GM21360 (cell line): ENCODE results near the gene RPLP2.

ENCODE experiments used
- ATAC-seq: cut with Tn5 transposase; IDR thresholded peaks from one replicate; pipeline ENCODE4 v1.9.1; 2021; ENCODE audit warnings: mild to moderate bottlenecking, moderate library complexity; ENCODE audit not compliant: unreplicated experiment

RPLP2 gene

DNA sequence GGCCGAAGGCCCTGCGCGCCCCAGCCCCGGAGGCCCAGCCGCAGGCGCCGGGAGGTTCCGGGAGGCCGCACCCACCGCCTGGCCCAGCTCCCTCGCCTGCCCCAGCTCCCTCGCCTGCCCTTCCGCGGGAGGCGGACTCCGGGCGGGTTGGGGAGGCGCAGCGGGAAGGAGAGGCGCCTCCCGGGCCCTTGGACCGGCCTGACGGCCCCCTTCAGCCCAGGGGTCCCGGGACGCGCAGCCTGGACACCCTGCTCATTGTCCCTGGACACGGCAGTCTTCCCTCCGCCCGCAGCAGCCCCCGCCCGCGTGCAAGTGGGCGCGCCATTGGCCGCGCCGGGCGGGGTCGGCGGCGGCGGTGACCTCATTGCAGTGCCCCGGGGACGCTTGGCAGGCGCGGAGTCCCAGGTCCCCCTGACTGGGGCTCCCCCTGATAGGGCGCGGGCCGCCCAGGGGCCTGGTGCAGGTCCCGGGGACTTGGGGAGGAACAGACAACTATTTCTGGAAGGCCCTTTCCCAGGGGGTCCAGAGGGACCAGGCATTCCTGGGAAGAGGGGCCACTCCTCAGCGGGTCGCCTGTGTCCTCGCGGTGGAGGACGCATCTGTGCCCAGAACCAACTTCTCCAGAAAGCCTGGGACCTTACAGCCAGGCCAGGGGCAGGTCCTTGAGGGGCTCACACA lies 23.5 kb downstream of the RPLP2 start:
- no peak for ATAC-seq

DNA sequence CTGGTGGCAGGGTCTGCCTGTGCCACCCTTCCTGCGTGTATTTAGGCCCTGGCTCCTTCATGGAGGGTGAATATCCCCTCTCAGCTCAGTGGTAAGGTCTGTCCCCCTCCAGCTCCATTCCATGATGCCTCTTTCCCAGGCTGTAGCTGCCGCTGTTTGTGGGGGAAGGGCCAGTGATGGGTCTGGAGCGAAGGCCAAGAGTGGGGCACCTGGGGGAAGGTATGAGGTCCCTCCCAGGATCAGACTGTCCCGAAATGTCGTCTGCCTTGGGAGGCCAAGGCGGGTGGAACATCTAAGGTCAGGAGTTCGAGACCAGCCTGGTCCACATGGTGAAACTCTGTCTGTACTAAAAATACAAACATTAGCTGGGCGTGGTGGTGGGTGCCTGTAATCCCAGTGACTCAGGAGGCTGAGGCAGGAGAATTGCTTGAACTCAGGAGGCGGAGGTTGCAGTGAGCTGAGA lies 24.1 kb downstream of the RPLP2 start:
- ATAC-seq: no peak

DNA sequence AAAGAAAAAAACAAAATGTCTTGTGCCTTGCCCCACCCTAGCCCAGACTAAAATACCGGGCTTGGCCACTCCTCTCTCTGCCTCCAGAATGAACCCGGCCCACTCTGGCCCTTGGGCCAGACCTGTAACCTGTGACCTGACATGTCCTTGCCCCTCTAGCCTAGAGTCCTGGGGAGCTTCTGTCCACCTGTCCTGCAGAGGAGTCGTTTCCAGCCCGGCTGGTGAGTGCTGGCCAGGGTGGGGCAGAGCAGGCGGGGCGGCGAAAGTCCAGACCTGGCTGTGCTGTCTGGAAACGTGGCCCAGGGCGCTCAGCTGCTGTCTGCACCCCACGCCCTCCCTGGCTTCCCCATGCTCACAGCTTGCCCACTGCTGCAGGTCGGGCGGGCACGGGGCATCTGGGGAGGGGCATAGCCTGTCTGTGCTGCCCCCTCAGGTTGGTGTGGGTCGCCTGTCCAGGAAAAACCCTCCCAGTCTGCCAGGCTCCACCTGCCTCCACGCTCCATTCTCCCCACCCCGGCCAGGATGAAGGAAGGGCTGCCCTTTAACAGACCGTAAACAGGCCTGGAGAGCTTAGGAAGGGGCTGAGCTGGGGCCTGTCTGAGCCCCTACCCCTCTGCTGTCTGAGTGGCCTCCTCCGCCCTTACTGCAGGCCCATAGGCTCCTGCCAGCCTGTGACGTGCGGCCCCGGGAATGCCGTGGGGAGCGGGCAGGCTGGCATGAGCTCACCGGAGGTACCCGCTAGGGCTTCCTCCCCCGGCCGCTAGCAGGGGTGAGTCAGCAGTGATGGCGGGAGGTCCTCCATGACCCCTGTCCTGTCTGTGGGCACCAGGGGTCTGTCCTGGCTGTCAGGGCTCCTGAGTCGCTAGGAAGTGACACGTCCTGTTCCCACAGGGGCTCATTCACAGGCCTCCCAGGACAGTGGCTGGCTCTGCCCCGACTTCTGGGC lies 24.9 kb downstream of the RPLP2 start:
- ATAC-seq: no peak

DNA sequence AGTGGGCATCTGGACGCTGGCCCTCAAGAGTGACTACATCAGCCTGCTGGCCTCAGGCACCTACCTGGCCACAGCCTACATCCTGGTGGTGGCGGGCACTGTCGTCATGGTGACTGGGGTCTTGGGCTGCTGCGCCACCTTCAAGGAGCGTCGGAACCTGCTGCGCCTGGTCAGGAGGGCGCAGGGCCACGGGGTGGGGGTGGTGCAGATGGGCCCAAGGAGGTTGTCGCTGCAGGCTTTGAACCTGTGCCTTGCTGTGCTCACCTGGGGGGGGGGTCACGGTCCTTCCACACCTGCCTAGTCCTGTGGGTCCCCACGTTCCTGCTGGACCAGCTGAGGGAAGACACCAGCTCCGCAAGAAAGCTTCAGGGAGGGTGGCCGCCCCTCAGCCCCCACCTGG lies 26.5 kb downstream of the RPLP2 start:
- no peak for ATAC-seq

DNA sequence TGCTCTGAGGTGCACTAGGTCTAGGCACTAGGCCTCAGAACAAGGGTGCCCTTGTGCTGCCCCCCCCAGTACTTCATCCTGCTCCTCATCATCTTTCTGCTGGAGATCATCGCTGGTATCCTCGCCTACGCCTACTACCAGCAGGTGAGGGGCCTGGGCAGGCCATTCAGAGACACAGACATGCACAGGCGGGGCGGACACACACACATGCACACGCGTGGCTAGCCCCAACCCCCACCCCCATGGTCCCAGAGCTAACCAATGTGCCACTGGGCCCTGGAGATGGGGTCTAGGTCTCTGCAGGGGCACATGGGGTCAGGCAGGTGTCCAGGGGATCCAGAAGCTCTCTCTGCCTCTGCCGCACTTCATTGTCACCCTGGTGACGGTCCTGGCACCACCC lies 26.9 kb downstream of the RPLP2 start:
- ATAC-seq: no peak

DNA sequence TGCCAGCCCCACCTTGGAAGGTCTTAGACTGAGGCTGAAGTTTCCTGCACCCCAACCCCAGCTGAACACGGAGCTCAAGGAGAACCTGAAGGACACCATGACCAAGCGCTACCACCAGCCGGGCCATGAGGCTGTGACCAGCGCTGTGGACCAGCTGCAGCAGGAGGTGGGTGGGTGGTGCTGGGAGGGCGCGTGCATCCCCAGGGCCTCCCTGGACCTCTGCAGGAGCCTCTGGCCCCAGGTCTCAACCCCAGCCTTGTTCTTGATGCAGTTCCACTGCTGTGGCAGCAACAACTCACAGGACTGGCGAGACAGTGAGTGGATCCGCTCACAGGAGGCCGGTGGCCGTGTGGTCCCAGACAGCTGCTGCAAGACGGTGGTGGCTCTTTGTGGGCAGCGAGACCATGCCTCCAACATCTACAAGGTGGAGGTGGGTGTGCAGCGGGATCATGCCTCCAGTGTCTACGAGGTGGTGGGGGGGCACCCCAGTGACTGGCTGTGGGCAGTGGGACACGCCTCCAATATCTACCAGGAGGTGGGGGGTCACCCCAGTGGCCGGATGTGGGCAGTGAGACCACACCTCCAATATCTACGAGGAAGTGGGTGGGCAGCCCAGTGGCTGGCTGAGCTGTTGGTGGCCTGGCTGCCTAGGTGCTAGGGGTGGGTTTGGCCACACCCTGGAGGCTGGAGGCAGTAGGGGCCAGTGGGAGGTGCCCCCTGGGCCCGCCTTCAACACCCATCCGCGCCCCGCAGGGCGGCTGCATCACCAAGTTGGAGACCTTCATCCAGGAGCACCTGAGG lies 27.6 kb downstream of the RPLP2 start:
- no peak for ATAC-seq

DNA sequence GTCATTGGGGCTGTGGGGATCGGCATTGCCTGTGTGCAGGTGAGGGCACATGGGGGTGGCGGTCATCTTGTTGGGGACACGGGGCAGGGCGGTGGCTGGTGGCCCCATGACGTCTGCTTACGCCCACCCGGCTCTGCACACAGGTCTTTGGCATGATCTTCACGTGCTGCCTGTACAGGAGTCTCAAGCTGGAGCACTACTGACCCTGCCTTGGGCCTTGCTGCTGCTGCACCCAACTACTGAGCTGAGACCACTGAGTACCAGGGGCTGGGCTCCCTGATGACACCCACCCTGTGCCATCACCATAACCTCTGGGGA lies 28.2 kb downstream of the RPLP2 start:
- no peak for ATAC-seq

DNA sequence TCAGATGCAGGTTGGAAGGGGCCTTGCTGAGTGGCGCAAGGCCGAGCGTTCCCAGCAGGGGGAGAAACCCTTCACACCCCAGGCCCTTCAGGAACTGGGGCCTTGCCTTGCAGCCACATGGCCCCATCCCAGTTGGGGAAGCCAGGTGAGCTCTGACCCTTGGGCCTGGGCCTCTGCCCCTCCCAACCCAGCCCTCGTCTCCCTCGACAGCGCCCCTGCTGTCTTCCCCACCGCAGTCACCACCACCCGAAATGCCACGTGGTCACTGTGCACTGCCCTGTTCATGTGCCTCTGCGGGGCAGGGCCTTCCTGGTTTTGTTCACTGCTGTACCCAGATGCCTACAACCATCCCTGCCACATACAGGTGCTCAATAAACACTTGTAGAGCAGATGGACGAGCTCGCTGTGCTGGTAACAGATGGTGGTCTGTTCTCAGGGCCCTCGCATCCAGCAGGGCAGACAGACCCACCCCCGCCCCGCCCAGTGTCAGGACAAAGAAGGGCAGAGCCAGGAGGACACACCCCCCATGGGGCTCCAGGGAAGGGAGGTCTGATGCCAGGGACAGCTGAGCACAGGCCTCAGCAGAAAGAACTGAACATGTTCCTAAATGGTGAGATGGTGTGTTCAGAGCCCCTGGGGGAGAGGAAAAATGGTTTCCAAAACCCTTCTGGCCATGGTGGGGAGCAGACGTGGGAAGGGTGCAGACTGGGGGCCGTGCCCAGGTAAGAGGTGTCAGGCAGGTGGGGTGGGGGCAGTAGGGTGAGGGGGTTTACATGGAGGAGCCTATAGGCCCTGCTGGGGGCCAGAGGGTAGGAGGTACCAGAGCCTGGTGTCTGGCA lies 28.9 kb downstream of the RPLP2 start:
- ATAC-seq: no peak

DNA sequence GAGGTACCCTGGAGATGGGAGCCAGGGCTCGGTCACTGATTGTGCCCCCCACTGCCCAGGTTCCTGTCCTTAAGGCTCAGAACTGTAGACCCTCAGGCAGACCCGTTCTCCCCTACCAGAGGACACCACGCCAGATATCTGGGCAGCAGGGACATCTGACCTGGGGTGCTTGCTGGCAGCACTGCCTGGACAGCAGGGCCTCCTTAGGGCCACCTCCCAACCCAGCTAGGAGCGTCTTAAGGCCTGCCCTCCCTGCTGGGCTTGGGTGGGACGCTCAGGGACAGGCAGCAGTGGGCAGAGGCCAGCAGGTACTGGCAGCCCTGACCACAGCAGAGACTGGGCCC lies 29.5 kb downstream of the RPLP2 start:
- ATAC-seq: no peak

DNA sequence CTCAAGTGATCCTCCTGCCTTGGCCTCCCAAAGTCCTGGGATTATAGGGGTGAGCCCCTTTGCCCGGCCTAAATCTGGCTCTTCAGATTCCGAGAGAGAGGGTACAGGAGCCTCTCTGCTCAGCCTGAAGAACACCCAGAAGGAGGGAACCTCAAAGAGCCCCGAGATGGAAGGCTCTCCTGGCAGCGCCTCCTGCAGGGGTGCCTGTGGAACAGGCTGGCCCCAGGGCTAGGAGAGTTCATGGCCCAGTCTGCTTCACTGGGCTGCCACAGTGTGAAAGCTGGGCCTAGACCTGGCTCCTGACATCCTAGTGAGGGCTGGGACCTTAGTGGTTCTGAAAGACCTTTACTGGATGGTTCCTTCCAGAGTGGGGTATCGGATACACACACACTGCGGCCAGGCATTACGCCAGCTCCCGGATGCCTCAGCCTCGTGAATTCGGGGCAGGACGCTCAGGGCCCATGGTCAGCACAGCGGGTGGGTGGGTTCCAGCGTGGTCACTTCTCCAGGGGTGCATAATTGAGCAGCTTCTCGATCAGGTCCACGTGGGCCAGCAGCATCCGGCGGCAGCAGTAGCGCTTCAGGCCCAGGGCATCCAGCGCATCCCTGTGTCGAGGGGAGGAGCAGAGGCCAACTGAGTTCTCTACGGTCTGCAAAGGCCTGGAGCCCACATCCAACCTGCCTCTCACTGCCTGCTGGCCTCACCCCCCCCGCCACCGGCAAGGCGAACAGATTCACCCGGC lies 30.3 kb downstream of the RPLP2 start:
- ATAC-seq: no peak

DNA sequence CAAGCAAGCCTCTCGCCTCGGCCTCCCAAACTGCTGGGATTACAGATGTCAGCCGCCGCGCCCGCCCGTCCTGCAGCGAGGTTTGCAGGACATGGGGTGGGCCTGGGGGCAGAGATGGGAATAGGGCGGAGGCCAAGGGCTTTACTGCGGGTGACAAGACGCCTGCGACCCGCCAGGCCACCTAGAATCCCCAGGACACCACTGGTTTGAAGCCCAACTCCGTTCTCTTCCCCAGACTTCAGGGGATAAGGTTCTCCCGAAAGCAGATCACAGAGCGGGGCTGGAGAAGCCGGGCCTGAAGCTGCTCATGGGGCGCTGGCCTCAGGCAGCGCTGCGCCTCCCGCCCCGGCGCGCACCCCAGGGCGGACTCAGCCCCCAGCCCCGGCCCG lies 32.2 kb downstream of the RPLP2 start:
- no peak for ATAC-seq

DNA sequence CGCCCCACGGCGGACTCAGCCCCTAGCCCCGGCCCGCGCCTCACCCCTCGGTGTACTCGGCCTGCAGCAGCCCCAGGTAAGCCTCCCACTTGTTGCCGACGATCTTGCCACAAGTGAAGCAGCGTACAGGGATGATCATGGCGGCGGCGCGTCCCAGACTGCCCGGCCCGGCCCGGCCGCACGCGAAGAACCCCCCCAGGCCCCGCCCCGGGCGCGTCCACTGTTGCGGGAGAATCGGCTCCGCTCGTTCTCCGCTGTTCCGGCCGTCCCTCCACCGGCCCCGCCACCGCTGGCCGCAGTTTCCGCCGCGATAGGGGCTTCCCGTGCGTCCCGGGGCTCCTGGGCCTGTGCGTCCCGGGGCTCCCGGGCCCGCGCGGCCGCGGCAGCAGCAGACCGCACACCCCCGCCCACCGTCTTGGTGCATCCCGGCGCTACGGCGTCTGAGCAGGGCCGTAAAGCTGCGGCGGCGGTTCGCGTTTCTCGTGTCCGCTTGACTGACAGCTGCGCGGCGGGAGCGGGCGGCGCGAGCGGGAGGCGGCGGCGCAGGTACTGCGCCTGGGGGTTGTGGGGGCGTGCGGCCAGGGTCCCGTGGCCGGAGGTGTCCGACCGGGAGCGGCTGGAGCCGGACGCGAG lies 32.7 kb downstream of the RPLP2 start, which contains the start of the genes POLR2L and TSPAN4:
POLR2L (minus strand) TSS at position 160 of the 633 bp plus-strand sequence; CDS start at position 139, 21 bp downstream.
TSPAN4 (plus strand) TSS at position 483 of the 633 bp plus-strand sequence. CDS start 7,453 bp downstream, outside the sequence.
- ATAC-seq: peak; percentile 63

DNA sequence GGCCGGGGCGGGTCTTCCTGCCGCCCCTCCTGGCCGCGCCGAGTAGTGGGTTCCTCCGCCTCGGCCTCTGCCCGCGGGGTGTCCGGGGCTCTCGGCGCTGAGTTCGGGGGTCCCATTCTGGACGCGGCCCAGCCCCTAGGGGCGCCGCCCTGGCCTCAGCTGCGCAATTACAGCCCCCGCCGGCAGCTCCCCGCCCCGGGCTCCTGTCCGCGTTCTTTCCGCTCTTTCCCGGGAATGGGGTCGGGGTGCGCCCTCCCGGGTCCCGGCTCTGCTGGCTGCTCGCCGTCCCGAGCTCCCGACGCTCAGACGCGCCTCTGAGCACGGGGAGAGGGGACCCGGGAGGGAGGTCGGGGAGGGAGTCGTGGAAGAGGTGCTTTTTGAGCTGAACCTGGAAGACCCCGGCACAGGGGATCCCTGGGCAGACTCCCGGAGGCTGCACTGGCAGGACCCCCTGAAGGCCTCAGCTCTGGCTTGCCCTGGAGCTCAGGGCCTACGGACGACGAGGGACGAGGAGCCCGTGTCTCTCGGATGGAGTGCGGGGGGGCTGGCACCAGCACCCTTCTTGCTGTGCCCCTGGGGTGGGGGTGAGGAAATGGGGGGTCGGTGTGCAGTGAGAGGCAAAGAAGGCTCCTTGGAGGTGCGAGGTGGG lies 33.4 kb downstream of the RPLP2 start:
- no peak for ATAC-seq

DNA sequence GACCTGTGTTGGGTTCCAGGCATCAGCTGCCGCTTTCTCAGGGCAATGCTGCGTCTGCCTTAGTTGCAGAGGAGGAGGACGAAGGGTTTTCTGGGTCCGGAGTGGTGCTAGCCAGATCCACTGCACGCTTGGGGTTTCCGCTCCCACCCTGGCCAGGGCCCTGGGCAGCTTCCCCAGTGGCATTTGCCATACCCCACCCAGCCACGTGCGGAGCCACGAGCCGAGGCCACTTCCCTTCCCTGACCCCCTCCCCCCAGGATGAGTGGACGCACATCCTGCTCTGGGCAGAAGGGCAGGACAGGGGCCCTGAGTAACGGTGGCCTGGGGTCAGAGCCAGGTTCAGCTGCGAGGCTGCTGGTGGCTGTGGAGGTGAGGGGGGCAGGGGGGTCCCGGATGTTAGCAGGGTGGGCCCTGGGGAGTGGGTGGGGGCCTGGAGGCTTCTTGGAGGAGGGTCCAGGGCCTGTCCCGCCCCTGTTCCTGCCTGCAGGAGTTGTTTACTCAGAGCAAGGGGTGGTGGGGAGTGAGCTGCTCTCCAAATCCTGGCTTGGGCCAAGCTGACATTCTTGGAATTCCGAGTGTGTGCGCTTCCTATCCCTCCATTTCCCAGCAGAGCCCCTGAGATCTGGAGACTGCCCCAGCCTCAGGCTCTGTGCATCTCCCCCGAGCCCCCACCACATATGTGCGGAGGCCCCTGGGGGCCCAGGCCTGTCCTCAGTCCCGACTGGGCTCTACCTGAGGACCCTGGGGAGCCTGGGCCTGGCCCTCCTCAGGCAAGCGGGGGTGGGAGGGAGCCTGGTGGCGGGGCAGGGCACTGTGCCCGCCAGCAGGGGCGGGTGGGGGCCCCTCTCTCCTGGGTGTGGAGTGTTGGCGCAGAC lies 34.3 kb downstream of the RPLP2 start:
- no peak for ATAC-seq

DNA sequence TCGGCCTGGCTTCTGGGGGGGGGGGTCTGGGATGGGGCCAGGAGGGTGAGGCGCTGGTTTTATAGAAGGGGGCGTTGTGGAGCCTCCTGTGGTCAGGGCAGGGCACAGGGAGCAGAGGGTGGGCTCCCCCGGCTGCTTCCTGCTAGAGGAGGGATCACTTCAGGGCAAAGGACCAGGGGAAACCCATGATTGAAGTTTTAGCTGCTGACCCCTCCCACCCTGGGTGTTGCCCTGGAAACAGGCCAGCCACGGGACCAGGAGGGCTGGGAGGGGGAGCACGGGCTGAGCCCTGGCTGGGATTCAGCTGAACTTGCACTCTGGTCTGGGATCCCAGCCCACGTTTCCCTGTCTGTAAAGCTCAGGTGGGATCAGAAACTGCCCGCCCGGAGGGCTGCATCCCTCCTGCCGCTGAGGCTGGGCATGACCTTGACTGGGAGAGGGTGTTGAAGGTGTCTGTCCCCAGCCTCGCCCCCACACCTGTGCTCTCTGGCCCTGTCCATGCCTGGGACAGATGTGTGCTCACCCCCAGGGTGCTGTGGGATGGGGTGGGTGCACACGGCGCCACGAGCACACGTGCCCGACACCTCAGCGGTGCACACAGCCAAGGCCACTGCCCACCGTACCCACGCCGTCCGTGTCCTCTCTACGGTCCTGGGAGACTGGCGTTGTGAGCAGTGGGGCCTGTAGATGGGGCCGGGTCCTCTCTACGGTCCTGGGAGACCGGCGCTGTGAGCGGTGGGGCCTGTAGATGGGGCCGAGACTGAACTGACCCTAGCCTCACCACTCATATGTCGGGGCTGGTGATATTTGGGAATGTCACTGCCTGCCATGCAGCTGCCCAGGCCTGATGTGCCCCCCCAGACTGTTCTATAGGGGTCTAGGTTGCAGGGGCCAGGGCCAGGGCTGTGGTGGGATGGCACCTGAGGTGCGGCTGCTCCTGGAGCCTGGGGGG lies 35.2 kb downstream of the RPLP2 start:
- no peak for ATAC-seq

DNA sequence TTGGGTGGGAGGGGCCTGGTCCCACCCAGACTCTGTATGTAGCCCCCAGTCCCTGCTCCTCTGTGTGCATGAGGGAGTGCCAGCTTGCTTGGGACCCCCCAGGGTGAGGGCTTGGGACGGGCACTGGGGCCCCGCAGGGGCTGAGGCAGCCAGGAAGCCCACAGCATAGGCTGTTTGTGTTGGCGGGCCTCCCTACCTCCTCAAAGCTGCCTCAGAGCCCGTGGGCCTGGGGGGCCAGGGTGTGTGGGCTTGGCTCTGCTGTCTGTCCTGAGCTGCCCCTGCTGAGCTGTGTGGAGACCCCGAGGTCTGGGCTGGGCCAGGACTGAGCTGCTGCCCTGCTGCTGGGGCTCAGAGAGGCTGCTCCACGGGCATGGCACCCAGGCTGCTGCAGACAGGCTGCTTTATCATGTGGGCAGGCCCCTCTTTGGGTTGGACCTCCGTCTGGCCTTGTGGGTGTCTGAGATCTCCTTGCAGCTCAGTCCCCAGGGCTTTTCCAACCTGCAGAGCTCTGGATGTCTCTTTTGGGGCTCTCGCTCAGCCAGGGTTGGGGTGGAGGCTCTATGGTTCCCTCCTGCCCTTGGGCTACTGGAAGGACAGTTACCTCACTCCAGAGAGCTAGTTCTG lies 36.2 kb downstream of the RPLP2 start:
- ATAC-seq: no peak
